Astrocyte of the cerebellum (primary cell): ENCODE data around the gene STING1.

Source experiments
- DNase-seq: peaks from one replicate; pipeline ENCODE4 v3.0.0-alpha.2; 2011; ENCODE audit warnings: low read depth
- H3K4me3 ChIP-seq: 2 replicates; pipeline ENCODE4 v1.5.1; 2011; ENCODE audit warnings: mild to moderate bottlenecking, low read depth, low read length, moderate library complexity
- in situ Hi-C: cut with HindIII; loops from 2 replicates; pipeline ENCODE4 v1.10.0; 2017; ENCODE audit warnings: low sequenced_read_pairs
- TF ChIP-seq, protein P1 (sequence below): IDR thresholded peaks from 2 replicates; pipeline ENCODE4 v1.5.1; 2012; ENCODE audit warnings: low read length, low read depth, moderate library complexity, mild to moderate bottlenecking; ENCODE audit errors: missing control alignments

The STING1 gene

DNA sequence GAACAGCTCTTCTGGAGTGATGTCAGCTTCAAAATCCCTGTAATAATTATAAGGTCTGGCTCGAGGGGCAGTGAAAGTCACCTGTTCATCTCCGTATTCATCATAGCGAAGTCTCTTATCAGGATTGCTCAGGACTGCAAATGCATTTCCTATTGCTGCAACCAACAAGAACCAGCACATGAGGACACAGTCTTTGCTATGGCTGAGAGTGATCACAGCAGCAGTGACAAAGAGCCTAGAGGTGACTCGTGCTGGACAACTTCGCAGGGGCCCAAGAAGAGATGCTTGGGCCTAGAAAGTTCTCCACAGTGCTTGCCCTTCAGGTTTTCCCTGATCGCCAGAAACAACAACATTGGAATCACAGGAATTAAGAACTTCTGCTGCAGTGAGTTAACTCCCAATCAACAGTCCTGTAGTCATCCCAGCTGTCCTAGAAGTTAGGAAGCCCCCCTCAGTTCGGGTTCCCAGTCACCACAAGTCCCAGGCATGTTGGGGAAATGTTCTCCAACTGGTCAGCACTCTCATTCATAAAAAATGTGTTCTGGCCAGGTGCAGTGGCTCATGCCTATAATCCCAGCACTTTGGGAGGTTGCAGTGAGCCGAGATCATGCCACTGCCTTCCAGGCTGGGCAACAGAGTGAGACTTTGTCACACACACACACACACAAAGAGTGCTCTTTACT lies 56.2 kb downstream of the STING1 start:
- TF ChIP-seq, protein P1, sequence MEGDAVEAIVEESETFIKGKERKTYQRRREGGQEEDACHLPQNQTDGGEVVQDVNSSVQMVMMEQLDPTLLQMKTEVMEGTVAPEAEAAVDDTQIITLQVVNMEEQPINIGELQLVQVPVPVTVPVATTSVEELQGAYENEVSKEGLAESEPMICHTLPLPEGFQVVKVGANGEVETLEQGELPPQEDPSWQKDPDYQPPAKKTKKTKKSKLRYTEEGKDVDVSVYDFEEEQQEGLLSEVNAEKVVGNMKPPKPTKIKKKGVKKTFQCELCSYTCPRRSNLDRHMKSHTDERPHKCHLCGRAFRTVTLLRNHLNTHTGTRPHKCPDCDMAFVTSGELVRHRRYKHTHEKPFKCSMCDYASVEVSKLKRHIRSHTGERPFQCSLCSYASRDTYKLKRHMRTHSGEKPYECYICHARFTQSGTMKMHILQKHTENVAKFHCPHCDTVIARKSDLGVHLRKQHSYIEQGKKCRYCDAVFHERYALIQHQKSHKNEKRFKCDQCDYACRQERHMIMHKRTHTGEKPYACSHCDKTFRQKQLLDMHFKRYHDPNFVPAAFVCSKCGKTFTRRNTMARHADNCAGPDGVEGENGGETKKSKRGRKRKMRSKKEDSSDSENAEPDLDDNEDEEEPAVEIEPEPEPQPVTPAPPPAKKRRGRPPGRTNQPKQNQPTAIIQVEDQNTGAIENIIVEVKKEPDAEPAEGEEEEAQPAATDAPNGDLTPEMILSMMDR = no peak

More for the DNA sequence above, 56.2 kb downstream of the STING1 start:
- no peak for DNase-seq
- H3K4me3 ChIP-seq = no peak overlapping the region
- in situ Hi-C loops = no loop called here
